Kidney (tissue), 14 donors: ENCODE measurements around the gene A2M. TPM values are rescaled to one million over a fixed set of nuclear protein-coding genes. Genes with fewer than 3 reads are reported as not detected.

Source experiments
- DNase-seq, 5 donors: peaks; one replicate each; pipeline ENCODE4 v3.0.0-alpha.2; 2013 to 2020
- FAIRE-seq: peaks from 2 replicates; lab custom pipeline; 2012; peaks lifted over from hg19 to GRCh38; lab: Jason Lieb, UNC
- H3K27ac ChIP-seq, 2 donors: one replicate each; pipeline ENCODE4 v1.7.0; 2013; ENCODE audit warnings: low read depth in 2 of 2, low read length in 2 of 2, inconsistent platforms in 1 of 2
- H3K27me3 ChIP-seq: one replicate; pipeline ENCODE4 v1.7.1; 2013; ENCODE audit warnings: low read length, inconsistent platforms; ENCODE audit not compliant: control insufficient read depth, insufficient read depth
- H3K36me3 ChIP-seq, 3 donors: one replicate each; pipeline versions ENCODE4 v1.7.0 to v1.7.1; 2013; ENCODE audit warnings: low read length in 3 of 3, control low read depth in 1 of 3, inconsistent platforms in 1 of 3; ENCODE audit not compliant: insufficient read depth in 3 of 3, control insufficient read depth in 2 of 3
- H3K4me1 ChIP-seq, 3 donors: one replicate each; pipeline versions ENCODE4 v1.7.0 to v1.7.1; 2013; ENCODE audit warnings: low read length in 3 of 3, inconsistent platforms in 1 of 3, low read depth in 1 of 3; ENCODE audit not compliant: control insufficient read depth in 2 of 3, insufficient read depth in 2 of 3
- H3K4me3 ChIP-seq, 3 donors: one replicate each; pipeline versions ENCODE4 v1.7.0 to v1.8.1; 2013; ENCODE audit warnings: low read length in 3 of 3, control low read depth in 1 of 3, inconsistent platforms in 1 of 3
- H3K9ac ChIP-seq, 3 donors: one replicate each; pipeline versions ENCODE4 v1.7.0 to v1.7.1; 2013; ENCODE audit warnings: low read length in 3 of 3, control low read depth in 1 of 3, inconsistent platforms in 1 of 3
- H3K9me3 ChIP-seq, 3 donors: one replicate each; pipeline versions ENCODE4 v1.7.0 to v1.7.1; 2013; ENCODE audit warnings: low read length in 3 of 3, control low read depth in 1 of 3, inconsistent platforms in 1 of 3; ENCODE audit not compliant: control insufficient read depth in 2 of 3, insufficient read depth in 1 of 3
- CTCF ChIP-seq: IDR thresholded peaks from 3 replicates; pipeline ENCODE4 v1.5.1; 2012; ENCODE audit warnings: mild to moderate bottlenecking, moderate library complexity, borderline replicate concordance; ENCODE audit not compliant: insufficient read depth; ENCODE audit errors: extremely low read depth
- intact Hi-C: fragments of 100-400 bp; cut with DNase I; formaldehyde crosslinking; loops from one replicate; pipeline ENCODE4 v1.11.1; 2022
- polyA plus RNA-seq: library from polyadenylated mRNA; stranded (reverse); fragments of 350-450 nt; fragmentation: Illumina TruSeq; extraction: RNeasy Lipid Tissue Mini Kit (QIAGEN cat#74804); gene quantifications from one replicate; pipeline ENCODE4 v1.2.3, GENCODE V29; 2014; ENCODE audit warnings: low read depth, low replicate concordance; ENCODE audit not compliant: insufficient read depth
- total RNA-seq: library from RNA; stranded (reverse); fragmentation: NEBNext Ultra II Directional; extraction: Animal tissue kit (Norgen Biotek cat#: 25700); gene quantifications from one replicate; pipeline ENCODE4 v1.2.1, GENCODE V29; 2021
- donor health status: control.
- donor health status: control.
- donor health status: control.
- donor health status: control.
- donor health status: control.
- donor health status: DM: yes; HTN: yes; CAD: no.
- donor health status: Normal renal cell carcinoma (clear cell type).

Gene A2M
- total and polyA plus RNA-seq, 2 donors from 2014 or later: 745 to 971 TPM

GRCh38 chr12:9079883-9080675 lies 35.6 kb downstream of the A2M start:
- peaks cover 0 to 7% (median 0%) of the 10 kb centered on the region in 3 donors for H3K9me3 ChIP-seq
- no peak for FAIRE-seq
- no peaks in the 10 kb centered on the region for H3K4me1 ChIP-seq
- no peak overlapping the region for H3K9ac ChIP-seq
- DNase-seq: no peak
- no peak for TF ChIP-seq CTCF
- H3K27ac ChIP-seq: no peak overlapping the region
- H3K4me3 ChIP-seq: no peak overlapping the region
- no peaks in the 10 kb centered on the region for H3K27me3 ChIP-seq
- peaks cover 0 to 27% (median 9%) of the 10 kb centered on the region in 3 donors for H3K36me3 ChIP-seq
- intact Hi-C loops: no loop called here

GRCh38 chr12:9079082-9079481 lies 36.6 kb downstream of the A2M start:
- Histone ChIP-seq H3K4me1 (no peaks in the 10 kb centered on the region), H3K27ac (no peak overlapping the region), H3K9ac (no peak overlapping the region), H3K9me3 (peaks cover 0 to 3% (median 0%) of the 10 kb centered on the region in 3 donors), H3K27me3 (no peaks in the 10 kb centered on the region), H3K4me3 (no peak overlapping the region), H3K36me3 (peaks cover 0 to 27% (median 9%) of the 10 kb centered on the region in 3 donors)
- intact Hi-C loops: no loop called here
- DNase-seq (no peak), FAIRE-seq (no peak)
- TF ChIP-seq CTCF: no peak

GRCh38 chr12:9077152-9078031 lies 38.3 kb downstream of the A2M start:
- DNase-seq (no peak), FAIRE-seq (no peak)
- H3K9ac ChIP-seq: no peak overlapping the region
- peaks cover 0 to 31% (median 13%) of the 10 kb centered on the region in 3 donors for H3K36me3 ChIP-seq
- no peak overlapping the region for H3K27ac ChIP-seq
- no peak overlapping the region for H3K4me3 ChIP-seq
- intact Hi-C loops: no loop called here
- no peaks in the 10 kb centered on the region for H3K27me3 ChIP-seq
- no peak for TF ChIP-seq CTCF
- no peaks in the 10 kb centered on the region for H3K9me3 ChIP-seq
- no peaks in the 10 kb centered on the region for H3K4me1 ChIP-seq
